ENCODE data around the gene PDE10A.
"Not testable (repeated sequence)": the region's sequence is repeated elsewhere in the genome, so short reads cannot be mapped to it uniquely, and the experiment has no call there.

PDE10A gene

GRCh38 chr6:165599596-165600487, 63.2 kb downstream of the PDE10A start:
- DNase-seq (ENCODE audit: extremely low spot score, insufficient read length, low read depth) (no peak), FAIRE-seq (no peak)

- no peak for DNase-seq (ENCODE audit: extremely low spot score, insufficient read length, low read depth)
- no peak for FAIRE-seq
Observed at GRCh38 chr6:165599121-165599520, 63.9 kb downstream of the PDE10A start.

GRCh38 chr6:165597821-165598220, 65.2 kb downstream of the PDE10A start:
- DNase-seq (ENCODE audit: extremely low spot score, insufficient read length, low read depth): no peak
- no peak for FAIRE-seq

- no peak for FAIRE-seq
Observed at GRCh38 chr6:165594584-165595333, 68.3 kb downstream of the PDE10A start.

GRCh38 chr6:165592947-165593346, 70.1 kb downstream of the PDE10A start:
- not testable (repeated sequence) for FAIRE-seq

More at GRCh38 chr6:165594584-165595333, 68.3 kb downstream of the PDE10A start:
- DNase-seq (ENCODE audit: extremely low spot score, insufficient read length, low read depth): no peak

GRCh38 chr6:165588515-165588914, 74.5 kb downstream of the PDE10A start:
- FAIRE-seq: no peak

More at GRCh38 chr6:165592947-165593346, 70.1 kb downstream of the PDE10A start:
- DNase-seq (ENCODE audit: extremely low spot score, insufficient read length, low read depth): not testable (repeated sequence)

GRCh38 chr6:165587206-165587605, 75.8 kb downstream of the PDE10A start:
- FAIRE-seq: no peak
- DNase-seq (ENCODE audit: extremely low spot score, insufficient read length, low read depth): no peak

More at GRCh38 chr6:165588515-165588914, 74.5 kb downstream of the PDE10A start:
- DNase-seq (ENCODE audit: extremely low spot score, insufficient read length, low read depth): no peak

- FAIRE-seq: no peak
- DNase-seq (ENCODE audit: extremely low spot score, insufficient read length, low read depth): no peak
Observed at GRCh38 chr6:165586706-165587105, 76.3 kb downstream of the PDE10A start.

- no peak for DNase-seq (ENCODE audit: extremely low spot score, insufficient read length, low read depth)
- no peak for FAIRE-seq
Observed at GRCh38 chr6:165585060-165585459, 78.0 kb downstream of the PDE10A start.

- FAIRE-seq (no peak), DNase-seq (ENCODE audit: extremely low spot score, insufficient read length, low read depth) (no peak)
Observed at GRCh38 chr6:165584541-165584940, 78.5 kb downstream of the PDE10A start.

GRCh38 chr6:165581678-165582077, 81.4 kb downstream of the PDE10A start:
- DNase-seq (ENCODE audit: extremely low spot score, insufficient read length, low read depth) (no peak), FAIRE-seq (no peak)

GRCh38 chr6:165580136-165580535, 82.9 kb downstream of the PDE10A start:
- no peak for FAIRE-seq
- DNase-seq (ENCODE audit: extremely low spot score, insufficient read length, low read depth): no peak

- FAIRE-seq (no peak), DNase-seq (ENCODE audit: extremely low spot score, insufficient read length, low read depth) (no peak)
Observed at GRCh38 chr6:165579151-165579550, 83.9 kb downstream of the PDE10A start.

GRCh38 chr6:165577556-165577955, 85.5 kb downstream of the PDE10A start:
- FAIRE-seq (no peak), DNase-seq (ENCODE audit: extremely low spot score, insufficient read length, low read depth) (no peak)

- DNase-seq (ENCODE audit: extremely low spot score, insufficient read length, low read depth): no peak
- FAIRE-seq: no peak
Observed at GRCh38 chr6:165575158-165575549, 87.9 kb downstream of the PDE10A start.

- DNase-seq (ENCODE audit: extremely low spot score, insufficient read length, low read depth): no peak
- no peak for FAIRE-seq
Observed at GRCh38 chr6:165574220-165575157, 88.6 kb downstream of the PDE10A start.

GRCh38 chr6:165573671-165574070, 89.4 kb downstream of the PDE10A start:
- no peak for FAIRE-seq
- no peak for DNase-seq (ENCODE audit: extremely low spot score, insufficient read length, low read depth)

GRCh38 chr6:165571721-165572132, 91.3 kb downstream of the PDE10A start:
- FAIRE-seq: no peak
- DNase-seq (ENCODE audit: extremely low spot score, insufficient read length, low read depth): no peak

- no peak for DNase-seq (ENCODE audit: extremely low spot score, insufficient read length, low read depth)
- FAIRE-seq: no peak
Observed at GRCh38 chr6:165571068-165571682, 91.9 kb downstream of the PDE10A start.
